Activated CD8-positive, alpha-beta memory T cell treated with anti-CD3 and anti-CD28 coated beads, Interleukin-2, amount 50 U/mL, for 24 hours (primary cell): Measurements from ENCODE around the gene PNPLA8.
"Not testable (repeated sequence)": the region's sequence is repeated elsewhere in the genome, so short reads cannot be mapped to it uniquely, and the experiment has no call there.

ENCODE experiments used
- DNase-seq: peaks from one replicate; pipeline ENCODE4 v3.0.0-alpha.2; 2020; ENCODE audit errors: extremely low read depth

The PNPLA8 gene

GRCh38 chr7:108525985-108526767, at the start of gene PNPLA8:
PNPLA8 (minus strand) TSS chr7:108526135; CDS start chr7:108515491, 10,644 bp downstream.
- DNase-seq: peak; percentile 100

- no peak for DNase-seq
Measured at GRCh38 chr7:108575156-108575555, 49.2 kb upstream of the PNPLA8 start.

GRCh38 chr7:108572480-108572879, 46.5 kb upstream of the PNPLA8 start:
- no peak for DNase-seq

- DNase-seq: no peak
Measured at GRCh38 chr7:108570146-108570755, 44.3 kb upstream of the PNPLA8 start.

GRCh38 chr7:108569381-108570145, 43.6 kb upstream of the PNPLA8 start, which contains the start of the genes DNAJB9 and THAP5:
DNAJB9 (plus strand) TSS chr7:108569874; CDS start chr7:108571727, 1,853 bp downstream.
THAP5 (minus strand) TSS chr7:108569706; CDS start chr7:108569569, 137 bp downstream.
- DNase-seq: peak; percentile 99

- no peak for DNase-seq
Measured at GRCh38 chr7:108568801-108569380, 43.0 kb upstream of the PNPLA8 start.

- no peak for DNase-seq
Measured at GRCh38 chr7:108565987-108566386, 40.1 kb upstream of the PNPLA8 start.

- DNase-seq: no peak
Measured at GRCh38 chr7:108561047-108561619, 35.2 kb upstream of the PNPLA8 start.

- no peak for DNase-seq
Measured at GRCh38 chr7:108559253-108559652, 33.3 kb upstream of the PNPLA8 start.

- DNase-seq: no peak
Measured at GRCh38 chr7:108557617-108558016, 31.7 kb upstream of the PNPLA8 start.

GRCh38 chr7:108557191-108557590, 31.3 kb upstream of the PNPLA8 start:
- no peak for DNase-seq

- DNase-seq: not testable (repeated sequence)
Measured at GRCh38 chr7:108556665-108557064, 30.7 kb upstream of the PNPLA8 start.

- not testable (repeated sequence) for DNase-seq
Measured at GRCh38 chr7:108548141-108548896, 22.4 kb upstream of the PNPLA8 start.

- no peak for DNase-seq
Measured at GRCh38 chr7:108541478-108541877, 15.5 kb upstream of the PNPLA8 start.

- DNase-seq: not testable (repeated sequence)
Measured at GRCh38 chr7:108538685-108539084, 12.8 kb upstream of the PNPLA8 start.

GRCh38 chr7:108538236-108538635, 12.3 kb upstream of the PNPLA8 start:
- not testable (repeated sequence) for DNase-seq

- no peak for DNase-seq
Measured at GRCh38 chr7:108537229-108537628, 11.3 kb upstream of the PNPLA8 start.

- DNase-seq: no peak
Measured at GRCh38 chr7:108535744-108536143, 9.8 kb upstream of the PNPLA8 start.

- DNase-seq: no peak
Measured at GRCh38 chr7:108535257-108535656, 9.3 kb upstream of the PNPLA8 start.

- DNase-seq: no peak
Measured at GRCh38 chr7:108533712-108534111, 7.8 kb upstream of the PNPLA8 start.

GRCh38 chr7:108529341-108529740, 3.4 kb upstream of the PNPLA8 start:
- no peak for DNase-seq
